A673 (cell line): ENCODE data around the gene ARAP2. TPM values are rescaled to one million over a fixed set of nuclear protein-coding genes. Genes with fewer than 3 reads are reported as not detected.

ENCODE experiments used
- BruUV-seq: library from RNA; stranded (reverse); fragments of 400-500 nt; replicated peaks from 2 replicates; lab custom pipeline; 2021; lab: Mats Ljungman, UMichigan
- CTCF ChIA-PET: fragments of 300-600 bp; sonication (Branson Sonifier 250); formaldehyde crosslinking; loops from one replicate; lab custom pipeline; 2022; ENCODE audit warnings: antibody characterized with exemption; lab: Charles Lee
- POLR2A ChIA-PET: fragments of 300-600 bp; sonication (Branson Sonifier 250); formaldehyde crosslinking; loops from one replicate; lab custom pipeline; 2022; ENCODE audit warnings: antibody characterized with exemption; ENCODE audit not compliant: low non-redundant PET; lab: Charles Lee
- DNase-seq: peaks from one replicate; pipeline ENCODE4 v3.0.0-alpha.2; 2015; ENCODE audit warnings: low spot score
- H3K27ac ChIP-seq: fragments of 200-600 bp; sonication (generic); 2 replicates; pipeline ENCODE4 v1.5.1; 2016; ENCODE audit warnings: mixed run types, low read depth, mild to moderate bottlenecking, mixed read lengths, antibody characterized with exemption, low read length; ENCODE audit not compliant: poor library complexity, severe bottlenecking
- H3K27me3 ChIP-seq: fragments of 200-600 bp; sonication (generic); replicated peaks from 2 replicates; pipeline ENCODE4 v1.6.1; 2017; ENCODE audit warnings: mixed run types, low read depth, mild to moderate bottlenecking, mixed read lengths, antibody characterized with exemption, low read length; ENCODE audit not compliant: insufficient read depth, poor library complexity
- H3K36me3 ChIP-seq: fragments of 200-600 bp; sonication (generic); 2 replicates; pipeline ENCODE4 v1.6.1; 2016; ENCODE audit warnings: mixed run types, mild to moderate bottlenecking, mixed read lengths, antibody characterized with exemption, low read length; ENCODE audit not compliant: insufficient read depth, poor library complexity, severe bottlenecking
- H3K4me1 ChIP-seq: fragments of 200-600 bp; sonication (generic); 2 replicates; pipeline ENCODE4 v1.6.1; 2017; ENCODE audit warnings: mixed run types, mild to moderate bottlenecking, mixed read lengths, antibody characterized with exemption, low read length; ENCODE audit not compliant: insufficient read depth, poor library complexity, severe bottlenecking
- H3K4me3 ChIP-seq: fragments of 200-600 bp; sonication (generic); 2 replicates; pipeline ENCODE4 v1.5.1; 2016; ENCODE audit warnings: low read depth, mixed run types, mild to moderate bottlenecking, mixed read lengths, low read length; ENCODE audit not compliant: poor library complexity, severe bottlenecking
- H3K9me3 ChIP-seq: fragments of 200-600 bp; sonication (generic); 2 replicates; pipeline ENCODE4 v1.6.1; 2016; ENCODE audit warnings: mixed run types, low read depth, mild to moderate bottlenecking, mixed read lengths, antibody characterized with exemption, low read length; ENCODE audit not compliant: poor library complexity, severe bottlenecking
- CTCF ChIP-seq: fragments of 300-800, 200-600 bp; sonication (generic); conservative IDR thresholded peaks from 2 replicates; pipeline ENCODE4 v1.5.1; 2017; ENCODE audit warnings: low read depth, mild to moderate bottlenecking, antibody characterized with exemption, low read length, moderate library complexity, mixed read lengths
- EZH2 ChIP-seq: fragments of 200-600 bp; sonication (generic); IDR thresholded peaks from 2 replicates; pipeline ENCODE4 v1.6.1; 2017; ENCODE audit warnings: borderline replicate concordance, low read depth, mild to moderate bottlenecking, mixed read lengths, antibody characterized with exemption, low read length; ENCODE audit not compliant: poor library complexity, severe bottlenecking
- intact Hi-C: fragments of 100-400 bp; cut with micrococcal nuclease; formaldehyde crosslinking; loops from one replicate; pipeline ENCODE4 v1.10.0; 2022; ENCODE audit not compliant: unreplicated experiment
- total RNA-seq: library from RNA; stranded (reverse); gene quantifications from 2 replicates; pipeline ENCODE4 v1.2.3, GENCODE V29; 2021

Gene ARAP2
- total RNA-seq, 1 experiment from 2014 or later, result 0.06 TPM

GRCh38 chr4:36260731-36261130, 16.4 kb upstream of the ARAP2 start:
- no peaks in the 10 kb centered on the region for H3K9me3 ChIP-seq
- H3K4me3 ChIP-seq, result no peak overlapping the region
- BruUV-seq, result no TSS peak
- ChIA-PET CTCF (no interaction called here), POLR2A (no interaction called here)
- no peak overlapping the region for H3K27ac ChIP-seq
- H3K36me3 ChIP-seq, result no peaks in the 10 kb centered on the region
- H3K4me1 ChIP-seq, result no peaks in the 10 kb centered on the region
- no peaks in the 10 kb centered on the region for H3K27me3 ChIP-seq
- intact Hi-C loops, result no loop called here
- no peak for DNase-seq
- TF ChIP-seq EZH2 (no peak), CTCF (no peak)

GRCh38 chr4:36256398-36256891, 12.1 kb upstream of the ARAP2 start:
- no TSS peak for BruUV-seq
- H3K4me3 ChIP-seq, result no peak overlapping the region
- no peak overlapping the region for H3K27ac ChIP-seq
- POLR2A ChIA-PET, result no interaction called here
- intact Hi-C loops, result no loop called here
- H3K27me3 ChIP-seq, result no peaks in the 10 kb centered on the region
- TF ChIP-seq EZH2 (no peak), CTCF (no peak)
- no peaks in the 10 kb centered on the region for H3K36me3 ChIP-seq
- CTCF ChIA-PET, result no interaction called here
- H3K9me3 ChIP-seq, result no peaks in the 10 kb centered on the region
- no peaks in the 10 kb centered on the region for H3K4me1 ChIP-seq
- no peak for DNase-seq

GRCh38 chr4:36255577-36255976, 11.3 kb upstream of the ARAP2 start:
- no peak overlapping the region for H3K4me3 ChIP-seq
- BruUV-seq, result no TSS peak
- H3K9me3 ChIP-seq, result no peaks in the 10 kb centered on the region
- H3K4me1 ChIP-seq, result no peaks in the 10 kb centered on the region
- no peak for TF ChIP-seq CTCF
- no peak for TF ChIP-seq EZH2
- ChIA-PET CTCF (no interaction called here), POLR2A (no interaction called here)
- intact Hi-C loops, result no loop called here
- no peak overlapping the region for H3K27ac ChIP-seq
- H3K36me3 ChIP-seq, result no peaks in the 10 kb centered on the region
- no peaks in the 10 kb centered on the region for H3K27me3 ChIP-seq
- no peak for DNase-seq
